Heart right ventricle (tissue), 16 donors: Measurements from ENCODE around the gene SPSB1. TPM values are rescaled to one million over a fixed set of nuclear protein-coding genes. Genes with fewer than 3 reads are reported as not detected.

Source experiments
- ATAC-seq, 8 donors: fragments of 200-7000 bp; cut with Tn5 transposase; one replicate each; pipeline ENCODE4 v1.9.1; 2020; ENCODE audit warnings: mild to moderate bottlenecking in 8 of 8, moderate library complexity in 8 of 8, moderate number of reproducible peaks in 1 of 8
- DNase-seq, 2 donors: peaks; one replicate each; pipeline ENCODE4 v3.0.0-alpha.2; 2020
- H3K27ac ChIP-seq, 10 donors: fragments of 200-600 bp; sonication (generic) in 2 of 10; one replicate each; pipeline versions ENCODE4 v1.5.0 to v1.8.0; 2020 to 2022; ENCODE audit warnings: mild to moderate bottlenecking in 3 of 10
- H3K27me3 ChIP-seq, 7 donors: fragments of 200-600 bp; one replicate each; pipeline ENCODE4 v1.8.0; 2021 to 2022; ENCODE audit warnings: mild to moderate bottlenecking in 2 of 7
- H3K36me3 ChIP-seq, 9 donors: fragments of 200-600 bp; sonication (generic) in 1 of 9; one replicate each; pipeline versions ENCODE4 v1.5.0 to v1.8.0; 2020 to 2022; ENCODE audit warnings: mild to moderate bottlenecking in 2 of 9
- H3K4me1 ChIP-seq, 9 donors: fragments of 200-600 bp; sonication (generic) in 1 of 9; one replicate each; pipeline versions ENCODE4 v1.5.0 to v1.8.0; 2020 to 2022; ENCODE audit warnings: mild to moderate bottlenecking in 4 of 9
- H3K4me3 ChIP-seq, 10 donors: fragments of 200-600 bp; sonication (generic) in 2 of 10; one replicate each; pipeline versions ENCODE4 v1.5.0 to v1.8.0; 2020 to 2022; ENCODE audit warnings: mild to moderate bottlenecking in 7 of 10, moderate library complexity in 2 of 10
- H3K9me3 ChIP-seq, 11 donors: fragments of 200-600 bp in 10 of 11; sonication (generic) in 2 of 11; one replicate each; pipeline versions ENCODE4 v1.5.0 to v1.8.0; 2013 to 2022; ENCODE audit warnings: mild to moderate bottlenecking in 2 of 11, control low read depth in 1 of 11, moderate library complexity in 1 of 11
- WGBS, 2 donors: extraction: QIAGEN DNeasy Blood & Tissue Kit; methylation state at CpG; one replicate each; pipeline ENCODE4 v1.1.7; 2013; ENCODE audit warnings: inconsistent platforms in 1 of 2; 5-methylcytosine and 5-hydroxymethylcytosine counted together
- intact Hi-C, 10 donors: fragments of 100-400 bp; cut with DNase I; formaldehyde crosslinking; loops; one replicate each; pipeline versions ENCODE4 v1.11.1 to v1.14.2; 2022
- polyA plus RNA-seq, 2 donors: library from polyadenylated mRNA; stranded (reverse); fragments of 200-250 nt; gene quantifications; one replicate each; pipeline ENCODE4 v1.2.3, GENCODE V29; 2013
- total RNA-seq, 10 donors: library from RNA; stranded (reverse); fragmentation: NEBNext Ultra II Directional in 3 of 10; extraction: Animal tissue kit (Norgen Biotek cat#: 25700) in 3 of 10; gene quantifications; one replicate each; pipeline versions ENCODE4 v1.2.1 to v1.2.4, GENCODE V29; 2021 to 2023
- TF ChIP-seq, protein P1 (sequence below), 9 donors: fragments of 200-600 bp; sonication (generic) in 2 of 9; IDR thresholded peaks; one replicate each; pipeline versions ENCODE4 v1.5.0 to v1.8.0; 2021 to 2022; ENCODE audit warnings: antibody characterized with exemption in 9 of 9, mild to moderate bottlenecking in 5 of 9, moderate library complexity in 1 of 9
- donor health status: Arrhythmogenic right ventricular cardiomyopathy.
- donor health status: ischemic (EF 13 %, LVEDD 7.1; RV severe dilation, severe dysfunction).
- donor health status: healthy with polysubstance abuse.
- donor health status: DM: no; HTN: yes; CAD: no.
- donor health status: DM: no; HTN: no; CAD: no.
- donor health status: ischemic (EF 25% LVEDD 6.9; RV normal size, moderate dysfunction).
- donor health status: ischemic (EF 25% LVEDD 5.7; RV mildly dilated, moderate dysfunction).
- donor health status: healthy.
- donor health status: DM: yes; HTN: yes; CAD: no.
- donor health status: Ischemic cardiomyopathy.
- donor health status: ischemic (EF 35%, LVEDD 5.7; RV mildly dilated, moderate dysfunction).
- donor health status: nonischemic (EF 11% LVEDD 7.7; RV severe dilation, severe dysfunction).
- donor health status: DM: yes; HTN: yes; CAD: no.
- donor health status: PGD.
- donor health status: ischemic (EF 29% LVEDD 5.4; RV normal size, mild dysfunction).
- donor health status: nonischemic (EF 23%, LVEDD 6.1; RV moderate dilation, normal function).

Gene SPSB1
- total and polyA plus RNA-seq, 12 donors: 5.5 to 16.5 (median 8.8) TPM

DNA sequence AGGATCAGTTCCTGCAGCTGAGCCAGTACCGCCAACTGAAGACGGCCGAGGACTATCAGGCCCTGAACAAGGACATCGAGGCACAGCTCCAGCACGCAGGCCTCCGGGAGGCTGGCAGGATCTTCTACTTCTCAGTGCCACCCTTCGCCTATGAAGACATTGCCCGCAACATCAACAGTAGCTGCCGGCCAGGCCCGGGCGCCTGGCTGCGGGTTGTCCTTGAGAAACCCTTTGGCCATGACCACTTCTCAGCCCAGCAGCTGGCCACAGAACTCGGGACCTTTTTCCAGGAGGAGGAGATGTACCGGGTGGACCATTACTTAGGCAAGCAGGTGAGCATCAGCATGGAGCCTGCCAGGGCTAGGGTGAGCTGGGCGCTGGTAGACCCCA lies 47.5 kb upstream of the SPSB1 start:
- WGBS, 2 donors: 87 to 89% methylated on average over 15 of the region's 15 CpGs
- peaks cover 0 to 49% (median 23%) of the 10 kb centered on the region in 9 donors for H3K36me3 ChIP-seq
- no peaks in the 10 kb centered on the region for H3K9me3 ChIP-seq
- H3K27ac ChIP-seq: peak overlapping the region in 8 of 10 donors; percentile 15 to 96 (median 55)
- intact Hi-C loops: no loop called here
- TF ChIP-seq, protein P1, sequence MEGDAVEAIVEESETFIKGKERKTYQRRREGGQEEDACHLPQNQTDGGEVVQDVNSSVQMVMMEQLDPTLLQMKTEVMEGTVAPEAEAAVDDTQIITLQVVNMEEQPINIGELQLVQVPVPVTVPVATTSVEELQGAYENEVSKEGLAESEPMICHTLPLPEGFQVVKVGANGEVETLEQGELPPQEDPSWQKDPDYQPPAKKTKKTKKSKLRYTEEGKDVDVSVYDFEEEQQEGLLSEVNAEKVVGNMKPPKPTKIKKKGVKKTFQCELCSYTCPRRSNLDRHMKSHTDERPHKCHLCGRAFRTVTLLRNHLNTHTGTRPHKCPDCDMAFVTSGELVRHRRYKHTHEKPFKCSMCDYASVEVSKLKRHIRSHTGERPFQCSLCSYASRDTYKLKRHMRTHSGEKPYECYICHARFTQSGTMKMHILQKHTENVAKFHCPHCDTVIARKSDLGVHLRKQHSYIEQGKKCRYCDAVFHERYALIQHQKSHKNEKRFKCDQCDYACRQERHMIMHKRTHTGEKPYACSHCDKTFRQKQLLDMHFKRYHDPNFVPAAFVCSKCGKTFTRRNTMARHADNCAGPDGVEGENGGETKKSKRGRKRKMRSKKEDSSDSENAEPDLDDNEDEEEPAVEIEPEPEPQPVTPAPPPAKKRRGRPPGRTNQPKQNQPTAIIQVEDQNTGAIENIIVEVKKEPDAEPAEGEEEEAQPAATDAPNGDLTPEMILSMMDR (IDR thresholded peaks at IDR 0.05): no peak
- no peak for DNase-seq
- H3K27me3 ChIP-seq: no peaks in the 10 kb centered on the region
- H3K4me1 ChIP-seq: peaks cover 12 to 97% (median 72%) of the 10 kb centered on the region in 9 donors
- H3K4me3 ChIP-seq: no peak overlapping the region
- no peak for ATAC-seq

DNA sequence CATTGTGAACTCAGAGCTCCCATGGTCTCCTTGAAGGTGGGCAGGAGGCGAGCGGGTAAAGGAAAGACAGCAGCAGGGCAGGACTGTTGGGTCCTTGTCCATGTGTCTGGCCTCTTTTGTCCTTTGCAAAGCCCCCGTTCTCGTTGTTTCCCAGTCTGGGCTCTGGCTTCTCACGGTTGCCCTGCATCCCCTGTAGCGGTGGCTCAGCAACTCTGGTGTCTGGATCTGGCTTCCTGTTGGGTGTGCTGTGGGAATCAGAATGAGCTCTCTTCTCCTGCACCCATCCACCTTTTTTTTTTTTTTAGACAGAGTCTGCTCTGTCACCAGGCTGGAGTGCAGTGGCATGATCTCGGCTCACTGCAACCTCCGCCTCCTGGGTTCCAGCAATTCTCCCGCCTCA lies 47.0 kb upstream of the SPSB1 start:
- Histone ChIP-seq H3K9me3 (no peaks in the 10 kb centered on the region), H3K27ac (peak overlapping the region in 3 of 10 donors; percentile 15 to 79 (median 23)), H3K27me3 (no peaks in the 10 kb centered on the region), H3K4me1 (peaks cover 13 to 97% (median 72%) of the 10 kb centered on the region in 9 donors), H3K36me3 (peaks cover 0 to 46% (median 23%) of the 10 kb centered on the region in 9 donors), H3K4me3 (no peak overlapping the region)
- intact Hi-C loops: no loop called here
- 94 to 97% methylated on average over 9 of the region's 9 CpGs for WGBS, 2 donors
- TF ChIP-seq, protein P1 (IDR thresholded peaks at IDR 0.05): no peak
- DNase-seq: no peak
- no peak for ATAC-seq

DNA sequence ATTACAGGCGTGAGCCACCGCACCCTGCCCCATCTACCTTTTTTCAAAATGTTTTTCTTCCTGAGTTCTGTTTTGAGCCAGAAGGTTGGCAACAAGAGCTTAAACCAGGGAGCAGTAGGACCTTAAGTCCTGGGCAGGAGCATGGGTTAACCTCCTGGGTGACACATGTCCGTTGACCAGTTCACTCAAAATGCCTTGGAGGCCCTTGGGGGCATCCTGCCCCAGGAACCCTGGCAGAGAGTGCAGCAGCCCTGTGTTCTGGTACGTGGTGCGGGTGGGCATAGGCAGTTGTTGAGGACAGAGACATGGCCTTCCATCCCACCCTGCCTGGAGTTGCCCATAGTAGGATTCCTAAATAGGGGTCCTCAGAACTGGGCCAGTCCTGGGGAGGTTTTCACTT lies 46.5 kb upstream of the SPSB1 start:
- H3K27ac ChIP-seq: peak overlapping the region in 3 of 10 donors; percentile 72 to 84 (median 79)
- H3K4me3 ChIP-seq: no peak overlapping the region
- intact Hi-C loops: no loop called here
- TF ChIP-seq, protein P1 (IDR thresholded peaks at IDR 0.05): no peak
- DNase-seq: no peak
- peaks cover 19 to 97% (median 72%) of the 10 kb centered on the region in 9 donors for H3K4me1 ChIP-seq
- H3K36me3 ChIP-seq: peaks cover 0 to 43% (median 23%) of the 10 kb centered on the region in 9 donors
- H3K27me3 ChIP-seq: no peaks in the 10 kb centered on the region
- 92 to 93% methylated on average over 5 of the region's 5 CpGs for WGBS, 2 donors
- no peaks in the 10 kb centered on the region for H3K9me3 ChIP-seq
- no peak for ATAC-seq

DNA sequence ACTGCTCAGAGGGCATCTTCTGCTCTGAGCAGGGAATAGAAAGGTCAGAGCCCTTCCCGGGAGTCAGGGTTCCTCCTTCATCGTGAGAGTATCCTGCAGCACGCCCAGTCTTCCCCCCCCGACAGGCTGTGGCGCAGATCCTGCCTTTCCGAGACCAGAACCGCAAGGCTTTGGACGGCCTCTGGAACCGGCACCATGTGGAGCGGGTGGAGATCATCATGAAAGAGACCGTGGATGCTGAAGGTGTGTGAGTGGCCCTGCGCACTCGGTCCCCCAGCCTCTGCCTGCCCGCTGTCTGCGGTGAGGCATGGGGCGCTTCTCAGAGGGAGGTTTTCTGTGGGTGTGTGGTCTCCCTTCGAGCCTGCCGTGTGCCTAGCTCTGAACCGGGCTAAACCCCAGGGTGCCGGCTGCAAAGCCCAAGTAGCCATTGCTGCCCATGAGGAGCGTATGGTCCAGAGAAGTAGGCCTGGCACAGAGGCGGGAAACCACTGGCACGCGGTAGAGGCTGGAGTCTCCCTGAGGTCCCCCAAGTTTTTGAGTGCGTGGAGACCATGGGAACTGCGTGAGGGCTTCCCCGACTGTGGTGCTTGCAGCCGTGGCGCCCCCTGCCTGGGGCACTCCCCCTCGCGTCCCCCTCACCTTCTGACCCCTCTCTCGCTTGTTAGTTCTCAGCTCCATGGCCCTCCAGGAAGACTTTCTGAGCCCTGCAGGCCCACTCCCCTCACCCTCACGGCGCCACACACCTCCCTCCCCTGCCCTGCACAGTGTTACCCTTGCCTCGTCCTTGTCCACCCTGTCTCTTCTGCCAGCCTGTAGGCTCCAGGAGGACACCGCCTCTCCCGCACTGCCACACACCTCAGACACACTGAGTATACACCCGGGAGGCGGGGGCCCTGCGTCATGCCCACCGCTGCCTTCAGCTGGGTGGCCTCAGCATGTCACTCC lies 45.6 kb upstream of the SPSB1 start:
- H3K4me1 ChIP-seq: peaks cover 19 to 97% (median 72%) of the 10 kb centered on the region in 9 donors
- ATAC-seq (peak in 4 of 8 donors; percentile 5 to 42 (median 22)), DNase-seq (no peak)
- no peaks in the 10 kb centered on the region for H3K9me3 ChIP-seq
- peak overlapping the region in 9 of 10 donors; percentile 39 to 84 (median 79) for H3K27ac ChIP-seq
- no peaks in the 10 kb centered on the region for H3K27me3 ChIP-seq
- H3K4me3 ChIP-seq: no peak overlapping the region
- WGBS, 2 donors: 83 to 87% methylated on average over 41 of the region's 41 CpGs
- intact Hi-C loops: no loop called here
- TF ChIP-seq, protein P1 (IDR thresholded peaks at IDR 0.05): no peak
- peaks cover 0 to 43% (median 23%) of the 10 kb centered on the region in 9 donors for H3K36me3 ChIP-seq
